22Rv1 (cell line): Measurements from ENCODE around the gene STUB1.

ENCODE experiments used
- CTCF ChIP-seq: fragments of 450-650 bp; IDR thresholded peaks from 2 replicates; pipeline ENCODE4 v1.5.1; 2017; ENCODE audit warnings: mild to moderate bottlenecking
- ZFX ChIP-seq: fragments of 450-650 bp; IDR thresholded peaks from 2 replicates; pipeline ENCODE4 v1.6.1; 2017; ENCODE audit warnings: antibody characterized with exemption, borderline replicate concordance

GRCh38 chr16:687499-687898 is 7.3 kb downstream of the STUB1 start:
- TF ChIP-seq CTCF (no peak), ZFX (no peak)
